HUDEP-2 (cell line): ENCODE data around the gene GRIK1.
"Not testable (repeated sequence)": the region's sequence is repeated elsewhere in the genome, so short reads cannot be mapped to it uniquely, and the experiment has no call there.

Experiments used
- DNase-seq, 76 experiments: peaks; one replicate each; lab custom pipeline; 2025; ENCODE audit not compliant: unreplicated experiment in 76 of 76; lab: John Stamatoyannopoulos, UW

The GRIK1 gene

GRCh38 chr21:29939924-29940275, at the start of gene GRIK1:
TSS of gene GRIK1 (minus strand) at chr21:29939996.
- DNase-seq, result peak in 4 of 76 experiments; percentile 5 to 35 (median 10)

- peak in 1 of 76 experiments; percentile 4 for DNase-seq
These were observed 48.0 kb upstream of the GRIK1 start for GRCh38 chr21:29987762-29988161.

DNA sequence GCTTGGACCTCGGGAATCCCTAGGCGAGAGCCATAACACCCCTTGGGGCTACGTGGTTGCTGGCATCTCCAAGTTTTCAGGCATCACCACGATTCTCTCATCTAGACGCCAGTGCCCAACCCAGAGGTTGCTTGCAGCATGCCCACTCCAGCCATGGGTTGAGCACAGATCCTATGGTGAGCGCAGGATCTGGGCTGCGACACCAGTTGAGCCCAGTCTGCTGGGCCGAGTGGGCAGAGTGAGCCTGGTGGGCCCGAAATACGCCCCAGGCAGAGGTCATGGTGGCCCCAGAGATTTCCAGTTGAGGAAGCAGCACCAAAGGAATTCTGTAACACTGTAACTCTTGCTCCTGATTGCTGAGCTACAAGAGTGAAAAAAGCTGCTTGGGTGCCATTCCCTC, 46.1 kb upstream of the GRIK1 start:
- no peak for DNase-seq

GRCh38 chr21:29979043-29979442, 39.2 kb upstream of the GRIK1 start:
- DNase-seq, result no peak

DNA sequence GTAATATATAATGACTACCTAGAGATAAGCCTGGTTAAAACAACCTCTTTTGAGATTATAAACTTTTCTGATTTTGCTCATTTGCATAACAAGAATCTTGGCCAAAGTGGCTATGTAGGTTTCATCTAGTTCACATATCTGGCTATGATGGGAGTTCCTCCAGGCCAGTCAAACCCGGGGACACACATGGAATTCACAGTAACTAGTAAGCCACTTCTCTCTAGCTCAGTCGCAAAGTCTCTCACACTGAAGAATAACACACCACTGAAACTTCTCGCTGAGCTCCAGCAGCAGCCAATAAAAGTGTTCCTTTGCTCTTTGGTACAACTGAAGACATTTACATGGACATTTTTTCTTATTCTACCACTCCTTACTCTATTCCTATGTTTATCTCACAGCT, 36.0 kb upstream of the GRIK1 start:
- DNase-seq, result no peak

DNA sequence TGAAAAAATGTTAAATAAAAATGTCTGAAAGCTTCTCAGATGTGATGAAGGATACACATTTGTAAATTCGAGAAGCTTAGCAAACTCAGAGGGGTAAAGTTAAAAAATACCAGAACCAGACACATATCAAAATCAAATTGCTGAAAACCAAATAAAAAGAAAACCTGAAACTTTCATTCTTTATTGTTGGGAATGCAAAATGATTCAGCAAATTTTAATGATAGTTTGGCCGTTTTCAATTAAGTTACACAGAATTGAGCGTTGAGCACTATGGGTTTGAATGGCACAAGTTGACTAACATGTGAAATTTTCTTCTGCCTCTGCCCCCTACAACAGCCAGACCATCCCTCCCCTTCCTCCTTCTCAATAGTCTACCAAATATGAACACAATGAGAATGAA, 33.5 kb upstream of the GRIK1 start:
- no peak for DNase-seq

DNA sequence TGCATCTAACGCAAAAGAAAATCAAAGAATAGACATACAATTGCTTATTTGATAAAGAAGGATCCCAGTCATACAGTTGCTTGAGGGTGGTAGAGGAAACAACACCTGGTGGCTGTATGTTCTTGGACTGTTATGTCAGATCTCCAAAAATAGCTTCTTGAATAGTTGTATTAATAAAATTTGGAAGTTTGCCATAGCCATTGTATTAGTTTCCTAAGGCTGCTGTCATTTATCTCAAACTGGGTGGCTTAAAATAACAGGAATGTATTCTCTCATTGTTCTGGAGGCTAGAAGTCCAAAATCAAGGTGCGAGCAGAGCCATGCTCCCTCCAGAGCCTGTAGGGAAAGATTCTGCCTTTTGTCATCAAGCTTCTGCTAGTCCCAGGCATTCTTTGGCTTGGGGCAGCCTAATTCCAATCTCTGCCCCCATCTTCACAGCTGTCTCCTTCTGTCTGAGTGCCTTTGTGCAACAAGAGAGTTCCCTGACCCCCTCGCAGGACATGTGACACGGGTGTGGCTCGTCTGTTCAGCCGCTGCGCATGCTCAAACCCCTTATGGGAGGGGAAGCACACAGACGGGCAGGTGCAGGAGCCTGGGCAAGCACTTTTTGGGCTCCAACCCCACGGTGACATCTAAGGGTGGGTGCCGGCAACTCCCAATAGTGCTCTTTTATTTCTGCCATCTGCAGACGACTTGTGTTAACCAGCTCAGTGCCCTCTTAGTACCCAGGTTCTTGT, 21.7 kb upstream of the GRIK1 start:
- DNase-seq, result no peak

GRCh38 chr21:29958551-29958950, 18.8 kb upstream of the GRIK1 start:
- DNase-seq, result no peak

DNA sequence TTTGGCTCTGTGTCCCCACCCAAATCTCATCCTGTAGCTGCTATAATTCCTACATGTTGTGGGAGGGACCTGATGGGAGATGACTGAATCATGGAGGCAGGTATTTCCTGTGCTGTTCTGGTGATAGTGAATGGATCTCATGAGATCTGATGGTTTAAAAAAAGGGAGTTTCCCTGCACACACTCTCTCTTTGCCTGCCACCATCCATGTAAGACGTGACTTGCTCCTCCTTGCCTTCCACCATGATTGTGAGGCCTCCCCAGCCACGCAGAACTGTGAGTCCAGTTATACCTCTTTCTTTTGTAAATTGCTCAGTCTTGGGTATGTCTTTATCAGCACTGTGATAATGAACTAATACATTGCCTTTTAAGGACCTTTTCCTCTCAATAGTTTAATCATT, 18.2 kb upstream of the GRIK1 start:
- not testable (repeated sequence) for DNase-seq

- no peak for DNase-seq
These were observed 13.9 kb upstream of the GRIK1 start for GRCh38 chr21:29953690-29954089.

- no peak for DNase-seq
These were observed 13.3 kb upstream of the GRIK1 start for GRCh38 chr21:29953072-29953471.

DNA sequence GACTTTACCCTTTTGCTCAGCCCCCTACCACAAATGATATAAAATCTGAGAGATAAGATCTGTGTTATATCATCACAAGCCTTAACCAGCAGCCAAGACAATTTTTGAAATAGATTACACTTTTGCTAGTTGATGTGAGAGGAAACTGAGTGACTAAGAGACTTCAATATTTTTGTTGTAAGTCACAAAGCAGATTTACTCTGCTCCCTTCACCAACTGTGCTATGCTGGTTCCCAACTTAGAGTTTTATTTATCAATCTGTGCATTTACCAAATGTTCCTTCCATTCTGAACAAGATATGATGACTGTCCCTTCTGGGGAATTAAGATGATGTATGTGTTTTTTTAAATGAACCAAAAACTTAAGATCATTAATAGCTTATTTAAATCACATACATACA, 12.1 kb upstream of the GRIK1 start:
- no peak for DNase-seq

GRCh38 chr21:29949991-29950390, 10.2 kb upstream of the GRIK1 start:
- no peak for DNase-seq

GRCh38 chr21:29947119-29947518, 7.3 kb upstream of the GRIK1 start:
- DNase-seq, result no peak

DNA sequence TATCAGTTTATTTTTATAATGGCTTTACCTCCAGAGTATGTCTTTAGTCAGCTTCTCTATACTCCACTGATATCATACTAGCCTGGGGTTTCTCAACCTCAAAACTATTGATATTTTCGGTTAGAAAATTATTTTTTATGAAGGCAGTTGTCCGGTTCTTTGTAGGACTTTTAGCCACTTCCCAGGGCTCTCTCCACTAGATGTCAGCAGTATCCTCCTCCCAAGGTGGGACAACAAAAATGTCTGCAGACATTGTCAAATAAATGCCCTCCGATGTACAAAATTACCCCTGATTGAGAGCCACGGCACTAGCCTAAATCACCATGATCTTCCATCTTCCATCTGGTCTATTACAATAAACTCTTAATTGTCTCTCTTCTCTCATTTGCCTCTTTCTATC, 4.1 kb upstream of the GRIK1 start:
- DNase-seq, result no peak

DNA sequence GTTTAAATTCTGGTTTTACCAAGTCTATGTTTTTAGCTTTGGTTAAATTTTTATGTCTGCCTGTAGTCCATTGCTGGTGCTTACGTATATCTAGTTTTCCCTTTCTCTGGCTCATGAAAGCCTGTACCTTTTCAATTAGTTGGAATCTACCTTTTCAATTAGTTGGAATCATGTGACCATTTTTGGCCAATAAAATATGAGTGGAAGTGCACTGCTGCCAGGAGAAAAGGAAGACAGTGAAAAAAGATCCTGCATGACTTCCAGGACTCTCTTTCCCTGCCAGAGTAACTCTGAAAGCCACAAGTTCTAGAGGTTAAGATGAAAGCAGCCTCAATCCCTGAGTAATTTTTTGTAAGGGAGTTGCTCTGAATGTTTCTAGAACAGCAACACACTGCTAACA, 2.2 kb upstream of the GRIK1 start:
- DNase-seq, result no peak

- DNase-seq, result no peak
These were observed 1.2 kb upstream of the GRIK1 start for GRCh38 chr21:29940991-29941390.

- no peak for DNase-seq
These were observed 565 bp upstream of the GRIK1 start for GRCh38 chr21:29940361-29940760.

DNA sequence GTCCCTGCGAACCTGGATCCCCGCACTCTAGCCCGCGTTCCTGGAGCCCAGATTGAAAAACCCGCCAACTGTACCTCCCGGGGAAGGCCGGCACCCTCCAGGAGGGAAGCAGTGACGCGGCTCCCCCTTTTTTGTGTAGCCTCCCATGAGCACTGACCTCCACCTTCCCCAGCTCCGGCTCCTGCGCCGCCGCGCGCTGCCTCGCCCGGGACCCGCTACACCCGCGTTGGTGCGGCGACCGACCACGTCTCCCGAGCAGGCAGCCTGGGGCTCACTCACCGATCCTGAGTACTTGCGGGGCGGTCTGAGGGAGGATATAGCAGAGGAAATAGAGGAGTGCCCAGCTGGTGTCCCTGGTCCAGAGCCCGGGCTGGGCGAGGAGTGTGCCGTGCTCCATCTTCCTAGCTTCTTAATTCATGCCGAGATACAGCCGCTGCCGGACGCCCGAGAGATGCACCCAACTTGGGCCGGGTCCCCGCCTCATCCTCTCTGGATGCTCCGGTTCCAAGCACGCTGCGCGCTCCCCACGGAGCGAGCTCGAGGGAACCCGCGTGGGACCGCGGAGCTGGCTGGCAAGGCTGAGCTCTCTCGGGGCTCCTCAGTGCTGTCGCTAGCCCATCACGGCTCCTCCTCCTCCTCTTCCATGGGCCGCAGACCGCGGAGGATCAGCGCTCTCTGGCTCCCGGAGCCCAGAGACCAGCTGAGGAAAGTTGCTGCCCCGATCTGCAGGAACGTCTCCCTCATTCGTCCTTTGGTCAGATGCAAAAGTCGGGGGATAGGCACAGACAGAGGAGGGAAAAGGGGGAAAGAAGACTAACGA, 482 bp downstream of the GRIK1 start:
- DNase-seq, result no peak

DNA sequence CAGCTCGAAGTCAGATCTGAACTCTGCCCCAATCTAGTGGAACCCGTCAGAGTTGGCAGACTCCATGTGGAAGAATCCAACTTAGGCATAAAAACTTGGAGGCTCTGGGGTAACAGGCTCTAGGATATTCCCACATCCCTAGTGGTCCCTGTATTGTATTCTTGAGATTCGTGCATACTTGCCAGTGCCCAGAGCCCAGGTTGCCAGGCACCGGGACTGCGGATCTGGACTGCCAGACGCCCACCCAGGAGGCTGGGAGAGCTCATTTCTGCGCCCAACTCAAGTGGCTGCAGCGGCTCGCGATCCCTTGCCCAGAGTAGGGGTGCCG, 1.1 kb downstream of the GRIK1 start:
- no peak for DNase-seq

DNA sequence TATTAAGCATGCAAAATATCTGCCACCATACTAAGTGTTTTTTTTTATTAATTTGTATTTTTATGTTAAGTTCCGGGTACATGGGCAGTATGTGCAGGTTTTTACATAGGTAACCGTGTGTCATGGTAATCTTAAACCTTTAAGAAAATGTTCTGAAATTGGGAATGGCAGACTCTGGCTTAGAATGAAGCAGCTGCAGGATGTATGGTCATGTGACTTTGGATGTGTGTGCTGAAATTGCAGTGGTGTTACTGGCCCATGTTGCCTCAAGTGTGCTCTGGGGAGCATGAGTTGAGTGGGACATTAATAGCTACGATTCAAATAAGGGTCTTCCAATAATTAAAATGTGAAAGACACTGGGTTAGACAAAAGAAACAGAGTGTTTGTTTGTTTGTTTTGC, 6.7 kb downstream of the GRIK1 start:
- no peak for DNase-seq

DNA sequence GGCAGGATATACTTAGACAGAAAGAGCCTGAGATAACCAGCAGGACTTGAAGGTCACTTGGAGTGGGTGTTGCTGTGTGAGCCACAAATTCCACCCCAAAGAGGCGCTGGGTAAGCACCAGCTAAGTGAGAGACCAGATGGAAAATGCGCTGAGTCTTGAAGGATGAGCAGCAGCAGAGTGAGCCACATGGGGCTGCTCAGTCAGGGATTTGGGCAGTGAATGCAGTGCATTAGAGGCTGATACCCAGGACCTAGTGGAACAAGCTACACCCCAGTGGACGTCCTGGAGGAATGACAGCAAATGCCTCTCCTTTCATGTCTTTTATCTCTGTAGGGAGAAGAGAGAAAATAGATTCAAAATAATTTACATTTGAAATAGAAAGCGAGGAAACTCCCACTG, 11.3 kb downstream of the GRIK1 start:
- no peak for DNase-seq
